Lung (tissue), 12 donors: ENCODE measurements around the gene CSMD2. TPM values are rescaled to one million over a fixed set of nuclear protein-coding genes. Genes with fewer than 3 reads are reported as not detected.
"Not testable (repeated sequence)": the region's sequence is repeated elsewhere in the genome, so short reads cannot be mapped to it uniquely, and the experiment has no call there.

Experiments used
- ATAC-seq: fragments of 200-7000 bp; cut with Tn5 transposase; one replicate; pipeline ENCODE4 v1.9.1; 2020; ENCODE audit warnings: moderate number of reproducible peaks; ENCODE audit not compliant: insufficient read depth, low FRiP score
- DNase-seq, 3 donors: peaks; one replicate each; pipeline ENCODE4 v3.0.0-alpha.2; 2013 to 2017
- H3K27ac ChIP-seq, 2 donors: one replicate each; pipeline ENCODE4 v1.5.1; 2013; ENCODE audit warnings: mild to moderate bottlenecking in 2 of 2, moderate library complexity in 2 of 2, control low read depth in 1 of 2, inconsistent platforms in 1 of 2, low read depth in 1 of 2, low read length in 1 of 2
- H3K27me3 ChIP-seq, 3 donors: one replicate each; pipeline ENCODE4 v1.5.1; 2013; ENCODE audit warnings: low read length in 2 of 3; ENCODE audit not compliant: control insufficient read depth in 3 of 3, insufficient read depth in 3 of 3
- H3K36me3 ChIP-seq, 4 donors: one replicate each; pipeline ENCODE4 v1.5.1; 2013; ENCODE audit warnings: low read length in 4 of 4, mild to moderate bottlenecking in 1 of 4, moderate library complexity in 1 of 4; ENCODE audit not compliant: control insufficient read depth in 4 of 4, insufficient read depth in 4 of 4
- H3K4me1 ChIP-seq, 5 donors: one replicate each; pipeline ENCODE4 v1.5.1; 2013; ENCODE audit warnings: low read length in 5 of 5, mild to moderate bottlenecking in 2 of 5, moderate library complexity in 1 of 5; ENCODE audit not compliant: control insufficient read depth in 5 of 5, insufficient read depth in 5 of 5
- H3K4me3 ChIP-seq: one replicate; pipeline ENCODE4 v1.5.1; 2013; ENCODE audit warnings: mild to moderate bottlenecking, control low read depth, moderate library complexity
- H3K9ac ChIP-seq, 2 donors: one replicate each; pipeline ENCODE4 v1.5.1; 2013; ENCODE audit warnings: low read length in 2 of 2, control low read depth in 1 of 2; ENCODE audit not compliant: insufficient read depth in 1 of 2
- H3K9me3 ChIP-seq, 4 donors: one replicate each; pipeline ENCODE4 v1.5.1; 2013; ENCODE audit warnings: low read length in 3 of 4, mild to moderate bottlenecking in 1 of 4, moderate library complexity in 1 of 4; ENCODE audit not compliant: control insufficient read depth in 4 of 4, insufficient read depth in 3 of 4
- WGBS, 2 donors: extraction: QIAGEN DNeasy Blood & Tissue Kit; methylation state at CpG; one replicate each; pipeline ENCODE4 v1.1.7; 2013; 5-methylcytosine and 5-hydroxymethylcytosine counted together
- polyA plus RNA-seq, 2 donors: library from polyadenylated mRNA; stranded (reverse); fragments of 200-250 nt; gene quantifications; one replicate each; pipeline ENCODE4 v1.2.1, GENCODE V29; 2013
- total RNA-seq, 2 donors: library from RNA; depleted of rRNA in 1 of 2; stranded (reverse); fragments of >200 nt in 1 of 2; gene quantifications; one replicate each; pipeline ENCODE4 v1.2.1, GENCODE V29; 2014 to 2021
- TF ChIP-seq, protein P1 (sequence below): IDR thresholded peaks from 2 replicates; pipeline ENCODE4 v1.5.1; 2012; ENCODE audit warnings: mild to moderate bottlenecking; ENCODE audit errors: control extremely low read depth, extremely low read depth
- donor health status: control.
- donor health status: control.
- donor health status: Bipolar disorder and iron deficiency.
- donor health status: healthy.
- donor health status: DM: yes; HTN: yes; CAD: no.

Gene CSMD2
- total and polyA plus RNA-seq, 4 donors: 0.11 to 1.2 (median 0.39) TPM

DNA sequence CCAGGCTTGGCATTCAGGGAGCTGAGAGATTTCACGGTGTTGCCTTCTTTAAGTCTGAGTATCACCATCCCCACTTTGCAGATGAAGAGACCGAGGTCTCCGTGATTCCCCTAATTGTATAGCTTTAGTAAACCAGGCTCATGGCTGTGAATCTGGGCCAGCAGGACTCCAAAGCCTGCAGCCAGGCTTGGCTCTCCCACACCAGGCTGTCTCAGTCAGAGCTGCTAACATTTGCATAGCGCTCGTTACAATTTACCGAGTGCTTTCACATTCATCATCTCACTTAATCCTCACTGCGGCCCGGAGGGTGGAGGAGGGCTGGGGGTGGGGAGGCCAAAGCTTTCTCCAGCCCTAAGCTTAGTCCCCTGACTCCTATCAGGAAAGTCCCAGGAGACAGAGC lies 23.4 kb upstream of the CSMD2 start:
- ATAC-seq (no peak), DNase-seq (no peak)
- Histone ChIP-seq H3K36me3 (no peaks in the 10 kb centered on the region), H3K9me3 (peaks cover 0 to 13% (median 0%) of the 10 kb centered on the region in 4 donors), H3K27me3 (peaks cover 0 to 7% (median 0%) of the 10 kb centered on the region in 3 donors), H3K27ac (no peak overlapping the region), H3K9ac (no peak overlapping the region), H3K4me3 (no peak overlapping the region), H3K4me1 (no peaks in the 10 kb centered on the region)
- TF ChIP-seq, protein P1, sequence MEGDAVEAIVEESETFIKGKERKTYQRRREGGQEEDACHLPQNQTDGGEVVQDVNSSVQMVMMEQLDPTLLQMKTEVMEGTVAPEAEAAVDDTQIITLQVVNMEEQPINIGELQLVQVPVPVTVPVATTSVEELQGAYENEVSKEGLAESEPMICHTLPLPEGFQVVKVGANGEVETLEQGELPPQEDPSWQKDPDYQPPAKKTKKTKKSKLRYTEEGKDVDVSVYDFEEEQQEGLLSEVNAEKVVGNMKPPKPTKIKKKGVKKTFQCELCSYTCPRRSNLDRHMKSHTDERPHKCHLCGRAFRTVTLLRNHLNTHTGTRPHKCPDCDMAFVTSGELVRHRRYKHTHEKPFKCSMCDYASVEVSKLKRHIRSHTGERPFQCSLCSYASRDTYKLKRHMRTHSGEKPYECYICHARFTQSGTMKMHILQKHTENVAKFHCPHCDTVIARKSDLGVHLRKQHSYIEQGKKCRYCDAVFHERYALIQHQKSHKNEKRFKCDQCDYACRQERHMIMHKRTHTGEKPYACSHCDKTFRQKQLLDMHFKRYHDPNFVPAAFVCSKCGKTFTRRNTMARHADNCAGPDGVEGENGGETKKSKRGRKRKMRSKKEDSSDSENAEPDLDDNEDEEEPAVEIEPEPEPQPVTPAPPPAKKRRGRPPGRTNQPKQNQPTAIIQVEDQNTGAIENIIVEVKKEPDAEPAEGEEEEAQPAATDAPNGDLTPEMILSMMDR: no peak
- WGBS, 2 donors: 16 to 17% methylated on average over 8 of the region's 8 CpGs

DNA sequence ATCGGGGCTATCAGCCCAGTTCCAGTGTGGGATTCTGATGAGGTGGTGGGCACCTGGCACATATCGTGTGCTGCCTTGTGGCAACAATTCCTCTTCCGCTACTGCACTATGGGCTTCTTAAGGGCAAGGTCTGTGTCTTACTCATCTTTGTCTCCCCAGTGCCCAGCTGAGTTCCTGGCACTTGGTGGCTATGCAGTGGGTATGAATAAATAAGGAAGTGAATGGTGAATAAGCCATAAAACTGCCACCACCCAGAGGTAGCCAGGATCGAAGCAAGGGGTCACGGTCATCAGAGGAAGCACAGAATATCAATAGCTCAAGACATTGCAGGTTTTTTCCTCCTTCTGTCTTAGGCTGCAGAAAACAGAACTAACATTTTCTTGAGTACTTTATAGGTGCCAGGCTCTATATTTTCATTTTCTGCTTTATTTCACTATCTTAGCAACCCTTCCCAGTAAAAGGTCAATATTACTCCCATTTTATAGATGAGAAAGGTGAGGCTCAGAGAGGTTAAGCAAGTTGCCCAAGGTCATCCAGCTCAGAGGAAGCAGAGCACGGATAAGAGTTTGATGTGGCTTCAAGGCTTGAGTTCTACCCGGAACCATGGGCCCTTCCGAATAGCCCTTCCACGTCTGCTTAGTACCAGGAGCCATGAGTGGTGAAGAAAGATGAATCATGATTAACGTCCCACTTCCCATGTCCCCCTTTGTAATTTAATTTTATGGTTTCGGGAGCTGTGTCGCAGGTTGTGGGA lies 21.9 kb upstream of the CSMD2 start:
- no peaks in the 10 kb centered on the region for H3K4me1 ChIP-seq
- TF ChIP-seq, protein P1: no peak
- no peak overlapping the region for H3K9ac ChIP-seq
- H3K4me3 ChIP-seq: no peak overlapping the region
- ATAC-seq: no peak
- 75 to 82% methylated on average over 12 of the region's 12 CpGs for WGBS, 2 donors
- DNase-seq: no peak
- H3K9me3 ChIP-seq: peaks cover 0 to 13% (median 0%) of the 10 kb centered on the region in 4 donors
- no peaks in the 10 kb centered on the region for H3K36me3 ChIP-seq
- H3K27ac ChIP-seq: no peak overlapping the region
- H3K27me3 ChIP-seq: peaks cover 0 to 7% (median 0%) of the 10 kb centered on the region in 3 donors

DNA sequence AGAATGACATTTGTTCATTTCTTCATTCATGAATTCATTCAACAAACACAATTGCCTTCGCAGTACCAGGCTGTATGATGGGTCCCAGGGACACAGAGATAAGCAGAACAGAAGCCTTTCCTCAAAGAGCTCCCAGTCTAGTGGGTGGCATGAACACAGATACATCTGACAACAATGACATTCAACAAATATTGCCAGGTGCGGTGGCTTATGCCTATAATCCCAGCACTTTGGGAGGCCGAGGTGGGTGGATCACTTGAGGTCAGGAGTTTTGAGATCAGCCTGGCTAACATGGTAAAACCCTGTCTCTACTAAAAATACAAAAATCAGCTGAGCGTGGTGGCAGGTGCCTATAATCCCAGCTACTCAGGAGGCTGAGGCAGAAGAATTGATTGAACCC lies 18.4 kb upstream of the CSMD2 start:
- ATAC-seq, H3K4me3 ChIP-seq, H3K9me3 ChIP-seq, H3K27ac ChIP-seq, DNase-seq, H3K9ac ChIP-seq, H3K36me3 ChIP-seq, H3K4me1 ChIP-seq: not testable (repeated sequence)
- WGBS, 2 donors: 85 to 86% methylated on average over 4 of the region's 4 CpGs
- H3K27me3 ChIP-seq: peaks cover 3 to 18% (median 4%) of the 10 kb centered on the region in 3 donors

DNA sequence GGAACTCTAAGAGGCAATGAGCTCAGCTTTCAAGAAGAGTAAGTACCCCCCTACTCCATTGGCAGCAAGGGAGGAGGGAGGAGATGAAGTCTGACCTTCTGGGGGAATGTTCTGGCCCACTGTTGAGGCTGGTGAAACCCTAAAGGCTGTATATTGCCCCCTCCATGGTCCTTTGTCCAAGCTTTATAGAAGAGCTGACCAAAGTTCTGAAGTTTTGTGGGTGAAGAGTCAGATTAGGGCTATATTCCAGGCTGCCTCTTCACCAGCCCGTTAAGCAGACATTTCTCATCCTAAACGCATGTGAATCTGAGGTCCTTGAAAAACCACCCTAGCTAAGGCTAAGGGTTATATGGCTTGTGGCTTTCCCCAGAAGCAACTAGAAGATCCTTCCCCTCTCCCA lies 13.0 kb upstream of the CSMD2 start:
- no peak for ATAC-seq
- 62 to 66% methylated on average over 2 of the region's 2 CpGs for WGBS, 2 donors
- Histone ChIP-seq H3K36me3 (no peaks in the 10 kb centered on the region), H3K9me3 (peaks cover 0 to 6% (median 0%) of the 10 kb centered on the region in 4 donors), H3K9ac (no peak overlapping the region), H3K4me3 (no peak overlapping the region), H3K27me3 (peaks cover 11 to 53% (median 32%) of the 10 kb centered on the region in 3 donors), H3K4me1 (peaks cover 0 to 2% (median 0%) of the 10 kb centered on the region in 5 donors), H3K27ac (no peak overlapping the region)
- DNase-seq: no peak
- TF ChIP-seq, protein P1: no peak
